Kidney epithelial cell (primary cell): ENCODE data around the gene POLN. TPM values are rescaled to one million over a fixed set of nuclear protein-coding genes. Genes with fewer than 3 reads are reported as not detected.

Experiments
- DNase-seq: peaks from one replicate; pipeline ENCODE4 v3.0.0-alpha.2; 2010; ENCODE audit warnings: low read depth
- H3K27me3 ChIP-seq: 2 replicates; pipeline ENCODE4 v1.6.0; 2011; ENCODE audit warnings: low read length; ENCODE audit not compliant: control insufficient read depth, insufficient read depth
- H3K36me3 ChIP-seq: 2 replicates; pipeline ENCODE4 v1.5.1; 2011; ENCODE audit warnings: low read length; ENCODE audit not compliant: control insufficient read depth, insufficient read depth
- H3K4me3 ChIP-seq: 2 replicates; pipeline ENCODE4 v1.5.1; 2011; ENCODE audit warnings: low read depth, mild to moderate bottlenecking, control low read depth, low read length
- total RNA-seq: library from RNA; depleted of rRNA; stranded (reverse); fragments of >200 nt; gene quantifications from 2 replicates; pipeline ENCODE4 v1.2.3, GENCODE V29; 2015
- TF ChIP-seq, protein P1 (sequence below): IDR thresholded peaks from 2 replicates; pipeline ENCODE4 v1.5.1; 2011; ENCODE audit warnings: mild to moderate bottlenecking, moderate library complexity, low read length, control low read depth, inconsistent platforms; ENCODE audit not compliant: insufficient read depth, poor library complexity, severe bottlenecking

Gene POLN
- total RNA-seq, 1 donor from 2014 or later, result 0.38 TPM

DNA sequence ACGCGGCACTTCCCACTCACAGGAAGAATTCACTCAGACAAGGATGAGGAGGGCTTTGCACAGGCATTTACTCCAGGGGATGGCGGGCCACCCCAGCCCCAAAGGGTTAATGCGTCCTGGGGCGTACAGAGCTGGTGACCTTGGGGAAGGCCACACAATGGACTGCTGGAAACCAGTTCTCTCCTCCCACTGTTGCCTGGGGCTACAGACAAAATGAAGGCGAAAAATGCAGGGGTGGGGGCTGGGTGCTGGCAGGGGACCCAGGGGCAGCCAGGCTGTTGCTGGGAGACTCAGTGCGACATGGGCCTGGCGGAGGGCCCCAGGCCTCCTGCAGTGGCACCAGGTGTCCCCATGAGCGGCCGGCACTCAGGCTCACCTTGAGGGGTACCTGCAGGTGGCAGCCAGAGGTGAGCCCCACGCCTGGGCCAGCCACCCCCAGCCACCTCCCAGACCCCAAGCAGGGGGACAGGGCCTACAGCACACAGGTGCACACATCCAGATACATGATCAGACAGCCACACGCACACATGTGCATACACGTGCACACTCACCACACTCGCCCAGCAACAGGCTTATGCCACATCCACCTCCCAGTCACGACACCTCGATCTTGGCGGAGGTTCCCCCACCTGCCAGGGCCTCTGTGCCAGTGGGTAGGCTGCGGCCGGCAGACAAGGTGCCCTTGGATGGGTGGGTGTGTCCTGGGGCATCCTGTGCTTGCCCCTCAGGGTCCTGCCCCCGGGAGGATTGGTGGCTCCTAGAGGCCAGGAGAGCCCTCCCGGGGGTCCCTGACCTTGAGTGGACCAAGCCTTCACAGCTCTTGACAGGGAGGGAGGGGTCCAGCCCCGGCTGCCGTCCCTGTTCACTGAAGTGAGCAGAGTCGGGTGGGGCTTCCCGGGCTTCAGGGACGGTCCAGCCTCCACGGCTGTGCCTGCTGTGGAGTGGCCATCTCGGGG lies 169.7 kb downstream of the POLN start:
- no peak for DNase-seq
- Histone ChIP-seq H3K27me3 (peaks cover 28% of the 10 kb centered on the region), H3K4me3 (no peak overlapping the region), H3K36me3 (no peaks in the 10 kb centered on the region)
- TF ChIP-seq, protein P1, sequence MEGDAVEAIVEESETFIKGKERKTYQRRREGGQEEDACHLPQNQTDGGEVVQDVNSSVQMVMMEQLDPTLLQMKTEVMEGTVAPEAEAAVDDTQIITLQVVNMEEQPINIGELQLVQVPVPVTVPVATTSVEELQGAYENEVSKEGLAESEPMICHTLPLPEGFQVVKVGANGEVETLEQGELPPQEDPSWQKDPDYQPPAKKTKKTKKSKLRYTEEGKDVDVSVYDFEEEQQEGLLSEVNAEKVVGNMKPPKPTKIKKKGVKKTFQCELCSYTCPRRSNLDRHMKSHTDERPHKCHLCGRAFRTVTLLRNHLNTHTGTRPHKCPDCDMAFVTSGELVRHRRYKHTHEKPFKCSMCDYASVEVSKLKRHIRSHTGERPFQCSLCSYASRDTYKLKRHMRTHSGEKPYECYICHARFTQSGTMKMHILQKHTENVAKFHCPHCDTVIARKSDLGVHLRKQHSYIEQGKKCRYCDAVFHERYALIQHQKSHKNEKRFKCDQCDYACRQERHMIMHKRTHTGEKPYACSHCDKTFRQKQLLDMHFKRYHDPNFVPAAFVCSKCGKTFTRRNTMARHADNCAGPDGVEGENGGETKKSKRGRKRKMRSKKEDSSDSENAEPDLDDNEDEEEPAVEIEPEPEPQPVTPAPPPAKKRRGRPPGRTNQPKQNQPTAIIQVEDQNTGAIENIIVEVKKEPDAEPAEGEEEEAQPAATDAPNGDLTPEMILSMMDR, result no peak

DNA sequence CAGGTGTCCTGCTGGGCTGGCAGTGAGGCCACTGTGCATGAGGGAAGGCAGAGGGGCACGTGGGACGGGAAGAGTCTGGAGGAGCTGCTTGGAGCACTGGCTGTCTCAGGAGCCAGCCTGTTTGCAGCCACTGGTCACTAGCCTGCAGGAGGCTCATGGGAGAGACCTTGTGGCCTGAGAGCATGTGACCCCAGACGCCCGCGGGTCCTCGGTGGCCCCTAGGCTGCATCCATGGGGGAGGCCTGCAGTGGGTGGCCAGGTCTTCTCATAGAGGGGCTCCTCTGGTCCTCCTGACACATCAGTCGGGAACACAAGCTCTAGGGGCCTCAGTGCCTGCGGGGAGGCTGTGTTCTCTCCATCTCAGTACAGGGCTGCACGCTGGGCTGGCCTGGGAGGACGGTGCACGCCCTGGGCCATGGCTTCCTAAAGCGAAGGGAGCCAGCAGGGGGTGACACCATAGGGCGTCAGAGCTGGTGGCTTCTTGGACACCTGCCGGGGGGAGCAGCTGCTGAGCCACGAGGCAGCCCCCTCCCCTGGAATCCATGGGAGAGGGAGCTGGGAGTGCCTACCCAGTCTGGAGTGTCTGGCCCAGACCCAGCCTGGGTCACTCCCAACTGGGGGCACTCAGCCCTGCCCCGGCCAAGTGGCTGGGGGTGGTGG lies 170.5 kb downstream of the POLN start:
- H3K36me3 ChIP-seq, result no peaks in the 10 kb centered on the region
- H3K4me3 ChIP-seq, result no peak overlapping the region
- no peak for DNase-seq
- H3K27me3 ChIP-seq, result peaks cover 28% of the 10 kb centered on the region
- TF ChIP-seq, protein P1, result no peak

DNA sequence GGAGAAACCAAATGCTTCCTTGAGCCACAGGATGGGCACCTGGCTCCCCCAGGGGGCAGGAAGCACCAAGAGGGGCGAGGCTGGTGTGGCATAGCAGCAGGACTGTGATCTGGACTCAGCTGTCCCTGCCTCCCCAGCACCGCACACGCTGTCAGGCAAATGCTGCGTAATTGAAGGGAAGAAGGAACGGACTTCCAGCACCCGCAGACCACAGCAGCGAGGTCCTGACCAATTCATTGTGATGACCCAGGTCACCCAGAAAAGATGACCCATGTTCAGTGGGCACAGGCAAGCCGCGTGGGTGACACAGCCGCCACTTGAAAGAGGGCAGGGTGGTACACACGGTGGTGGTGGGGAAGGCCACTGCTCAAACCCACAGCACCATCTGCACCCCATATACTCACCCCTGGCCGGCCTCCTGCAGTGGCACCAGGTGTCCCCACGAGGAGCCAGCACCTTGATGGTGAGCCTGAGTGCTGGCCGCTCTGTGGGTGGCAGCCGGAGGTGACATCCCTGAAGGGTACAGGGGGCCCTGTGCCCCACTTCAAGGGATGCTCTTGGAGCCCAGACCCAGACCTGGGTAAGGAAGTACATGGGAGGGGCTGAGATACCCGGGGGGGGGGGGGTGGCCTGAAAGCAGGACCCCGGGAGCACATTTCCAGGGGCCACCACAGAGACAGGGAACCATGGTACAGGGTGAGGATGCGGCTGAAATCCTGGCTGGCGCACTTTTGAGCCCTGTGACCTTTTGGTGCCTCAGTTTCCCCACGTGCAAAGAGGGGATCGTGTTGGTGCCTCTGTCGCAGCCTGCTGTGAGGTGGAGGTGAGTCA lies 171.3 kb downstream of the POLN start:
- DNase-seq, result no peak

DNA sequence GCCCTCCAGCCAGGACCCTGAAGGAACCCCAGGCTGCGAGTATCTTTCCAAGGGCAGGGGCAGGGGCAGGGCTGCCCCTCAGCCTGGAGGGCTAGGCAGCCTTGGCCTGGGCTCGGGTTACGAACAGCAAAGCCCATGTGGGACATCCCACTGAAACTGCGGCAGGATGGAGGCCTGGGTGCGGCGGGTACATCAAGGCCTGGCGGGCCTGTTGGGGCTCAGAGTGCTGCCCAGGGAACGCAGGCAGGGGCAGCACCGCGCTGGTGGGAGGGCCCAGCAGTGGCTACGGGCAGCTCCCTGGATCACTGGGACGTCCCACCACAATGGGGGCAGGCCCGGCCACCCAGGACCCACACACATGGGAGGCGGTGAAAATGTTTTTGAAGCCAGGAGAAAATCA lies 171.9 kb downstream of the POLN start:
- Histone ChIP-seq H3K4me3 (no peak overlapping the region), H3K36me3 (no peaks in the 10 kb centered on the region), H3K27me3 (peaks cover 28% of the 10 kb centered on the region)
- TF ChIP-seq, protein P1, result no peak
- DNase-seq, result no peak

More for the DNA sequence above, 171.3 kb downstream of the POLN start:
- H3K4me3 ChIP-seq, result no peak overlapping the region
- peaks cover 28% of the 10 kb centered on the region for H3K27me3 ChIP-seq
- TF ChIP-seq, protein P1, result no peak
- H3K36me3 ChIP-seq, result no peaks in the 10 kb centered on the region

DNA sequence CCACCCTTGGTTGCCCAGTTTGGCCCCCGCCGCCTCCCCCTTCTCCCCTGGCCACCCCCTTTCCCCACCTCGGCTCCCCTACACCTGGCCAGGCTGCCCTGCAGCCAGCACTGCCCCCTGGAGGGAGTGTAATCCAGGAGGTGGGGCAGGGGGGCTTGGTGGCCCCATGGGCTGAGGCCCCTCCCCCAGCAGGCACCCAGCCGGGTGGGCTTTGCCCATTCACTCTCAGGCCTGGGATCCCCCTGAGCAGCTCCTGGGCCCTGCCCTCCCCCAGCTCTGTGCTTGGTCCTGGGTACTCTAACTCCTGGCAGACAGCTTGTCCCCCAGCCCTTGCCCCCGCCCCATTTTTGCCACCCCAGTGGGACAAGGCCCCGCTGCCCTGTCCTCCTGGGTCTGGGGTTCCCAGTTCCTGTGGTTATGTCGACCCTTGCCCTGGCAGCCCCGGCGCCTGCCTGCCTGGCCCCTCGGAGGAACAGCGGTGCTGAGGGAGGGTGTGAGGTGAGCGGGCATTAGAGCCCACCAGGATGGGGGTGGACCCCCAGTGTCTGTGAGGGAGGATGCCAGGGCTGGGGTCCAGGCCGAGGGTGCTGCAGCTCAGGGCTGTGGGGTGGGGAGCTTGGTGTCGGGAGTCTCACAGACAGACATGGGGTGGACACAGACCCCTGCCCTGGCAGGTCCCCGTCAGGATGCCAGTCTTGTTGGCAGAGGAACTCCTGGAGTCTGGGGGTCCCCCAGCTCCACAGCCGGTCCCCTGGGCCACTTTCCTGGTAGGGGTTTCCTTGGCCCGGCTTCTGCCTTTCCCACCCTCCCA lies 172.6 kb downstream of the POLN start:
- Histone ChIP-seq H3K36me3 (no peaks in the 10 kb centered on the region), H3K4me3 (no peak overlapping the region), H3K27me3 (peaks cover 28% of the 10 kb centered on the region)
- TF ChIP-seq, protein P1, result no peak
- DNase-seq, result no peak
